Measurements from ENCODE around the gene DNAJB7.
"Not testable (repeated sequence)": the region's sequence is repeated elsewhere in the genome, so short reads cannot be mapped to it uniquely, and the experiment has no call there.

Gene DNAJB7

DNA sequence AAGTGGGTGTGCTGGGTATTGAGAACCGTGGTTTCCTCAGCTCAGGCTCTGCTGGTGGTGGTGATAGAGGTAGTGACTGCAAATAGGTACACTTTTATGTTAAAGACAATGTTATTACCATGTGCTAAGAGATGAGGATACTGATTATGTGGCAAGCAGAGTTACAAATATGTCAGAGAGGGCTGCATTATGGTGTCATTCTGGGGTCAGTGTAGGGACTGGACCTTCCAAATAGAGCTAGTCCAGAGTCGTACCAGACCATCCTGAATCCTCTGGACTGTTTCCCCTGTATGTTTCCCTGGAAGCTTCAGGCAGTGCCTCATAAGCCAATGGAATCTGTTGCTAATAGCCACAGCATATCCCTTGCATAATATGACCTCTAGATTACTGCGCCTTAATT lies at the start of gene DNAJB7:
Gene DNAJB7, minus strand, starts transcription at position 101 of the 400 bp plus-strand sequence. CDS start 119 bp downstream, outside the sequence.
- DNase-seq (ENCODE audit: low spot score): no peak

DNA sequence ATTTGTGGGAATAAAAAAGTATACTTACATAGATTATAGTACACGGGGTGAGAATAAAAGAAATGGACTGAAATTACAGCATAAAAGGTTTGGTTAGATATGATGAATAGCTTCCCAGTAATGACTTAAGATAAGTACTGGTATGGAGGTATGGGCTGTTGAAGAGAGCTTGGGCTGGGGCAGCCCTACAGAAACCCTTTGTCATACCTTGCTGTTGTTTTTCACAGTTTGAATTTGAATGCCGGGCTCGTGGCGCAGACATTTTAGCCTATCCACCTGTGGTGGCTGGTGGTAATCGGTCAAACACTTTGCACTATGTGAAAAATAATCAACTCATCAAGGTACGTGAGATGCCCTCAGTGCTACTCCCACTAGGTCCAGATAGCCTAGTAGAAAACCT lies 47.0 kb upstream of the DNAJB7 start:
- no peak for DNase-seq (ENCODE audit: low spot score)

DNA sequence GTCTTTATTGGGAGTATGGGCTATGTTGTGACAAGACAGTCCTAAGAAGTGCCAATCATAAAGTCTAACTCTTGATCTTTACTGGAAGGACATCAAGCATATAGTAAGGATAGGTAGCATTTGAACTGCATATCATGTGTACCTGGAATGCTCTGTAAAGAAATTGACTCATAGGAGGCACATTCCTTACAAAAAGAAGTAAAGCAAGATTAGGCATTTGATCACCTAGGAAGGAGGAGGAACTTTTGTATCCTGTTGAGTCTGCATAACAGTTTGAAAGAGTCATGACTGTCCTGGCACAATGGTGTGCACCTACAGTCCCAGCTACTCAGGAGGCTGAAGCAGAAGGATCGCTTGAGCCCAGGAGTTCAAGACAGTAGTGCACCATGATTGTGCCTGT lies 42.2 kb upstream of the DNAJB7 start:
- DNase-seq (ENCODE audit: low spot score): no peak

DNA sequence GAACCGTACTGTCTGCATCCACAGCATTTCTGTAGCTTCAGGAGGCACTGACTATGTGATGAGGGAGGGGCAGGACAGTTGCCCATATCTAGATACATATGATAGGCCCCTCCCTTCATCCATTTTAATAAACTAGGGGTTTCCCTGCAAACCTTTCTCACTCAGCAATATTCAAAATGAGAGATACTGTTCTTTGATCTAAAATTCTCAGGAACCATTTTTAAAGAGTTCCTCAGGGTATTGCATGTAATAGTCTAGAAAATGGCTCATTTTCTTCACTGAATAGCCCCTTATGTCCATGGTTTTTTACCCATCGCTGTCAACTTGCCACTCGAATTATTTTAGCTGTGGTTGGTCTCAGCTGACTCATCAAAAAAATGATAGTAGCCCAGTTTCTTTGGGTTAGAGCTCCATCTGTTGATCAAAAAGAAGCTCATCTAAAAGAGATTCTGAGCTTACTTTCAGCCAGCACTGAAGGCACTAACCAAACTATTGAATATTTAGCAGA lies 37.0 kb upstream of the DNAJB7 start:
- peak; percentile 89 for DNase-seq (ENCODE audit: low spot score)

DNA sequence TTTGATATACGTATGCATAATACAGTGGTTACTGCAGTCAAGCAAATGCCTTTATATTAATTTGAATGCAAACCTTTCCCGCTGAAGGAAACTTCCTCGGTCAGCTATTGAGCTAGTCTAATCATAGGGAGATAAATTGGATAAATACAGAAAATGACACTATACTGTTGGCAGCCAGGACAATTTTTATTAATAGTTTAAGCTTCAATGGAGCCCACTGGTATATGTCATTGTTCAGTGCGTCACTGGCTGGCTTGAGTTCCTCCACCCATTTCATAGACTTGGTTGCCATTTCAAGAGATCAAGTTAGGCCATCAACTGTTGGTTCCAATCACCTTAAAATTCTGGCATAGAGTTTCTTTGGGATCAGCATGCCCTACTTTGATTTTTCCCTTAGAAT lies 32.5 kb upstream of the DNAJB7 start:
- DNase-seq (ENCODE audit: low spot score): no peak

DNA sequence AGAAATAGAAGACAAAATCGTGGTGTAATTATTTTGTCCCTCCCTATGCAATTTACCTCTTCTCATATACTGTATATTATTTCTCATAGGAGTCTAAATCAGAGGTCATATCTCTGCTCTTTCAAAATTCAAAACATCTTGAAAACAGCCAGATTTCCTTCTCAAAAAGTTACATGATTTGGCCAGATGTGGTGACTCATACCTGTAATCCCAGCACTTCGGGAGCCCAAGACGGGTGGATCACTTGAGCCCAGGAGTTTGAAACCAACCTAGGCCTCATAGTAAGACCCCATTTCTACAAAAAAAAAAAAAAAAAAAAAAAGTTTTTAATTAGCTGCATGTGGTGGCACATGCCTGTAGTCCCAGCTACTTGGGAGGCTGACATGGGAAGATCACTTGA lies 29.0 kb upstream of the DNAJB7 start:
- no peak for DNase-seq (ENCODE audit: low spot score)

DNA sequence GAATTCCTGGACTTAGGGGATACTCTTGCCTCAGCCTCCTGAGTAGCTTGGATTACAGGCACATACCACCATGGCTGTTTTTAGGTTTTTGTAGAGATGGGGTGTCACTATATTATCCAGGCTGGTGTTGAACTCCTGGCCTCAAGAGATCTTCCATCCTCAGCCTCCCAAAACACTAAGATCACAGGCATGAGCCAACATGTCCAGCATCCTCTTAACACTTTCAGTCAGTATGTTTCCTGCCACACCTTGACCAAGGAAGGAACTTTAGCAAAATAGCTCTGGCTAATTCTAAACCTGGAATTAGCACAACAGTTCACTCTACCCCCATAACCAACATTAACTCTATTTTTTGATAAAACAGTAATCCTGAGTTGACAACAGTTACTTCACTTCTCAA lies 27.2 kb upstream of the DNAJB7 start:
- no peak for DNase-seq (ENCODE audit: low spot score)

DNA sequence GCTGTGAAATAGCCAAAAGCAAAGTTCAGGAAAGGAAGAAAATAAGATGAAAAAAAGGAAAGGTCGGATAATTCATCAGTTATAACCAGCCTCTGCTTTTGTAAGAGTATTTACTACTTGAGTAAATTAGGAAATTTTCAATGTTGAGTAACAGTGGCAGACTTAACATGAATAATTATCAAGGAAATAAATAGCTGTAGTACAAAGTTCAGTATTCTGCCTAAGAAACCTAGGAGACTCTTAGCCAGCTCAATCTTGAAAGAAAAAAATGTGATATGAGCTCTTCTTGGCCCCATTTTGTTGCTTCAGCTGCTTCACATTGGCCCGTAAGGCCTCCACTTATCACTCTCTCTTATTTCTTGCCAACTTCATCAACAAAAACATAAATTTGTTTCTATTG lies 17.0 kb upstream of the DNAJB7 start:
- DNase-seq (ENCODE audit: low spot score): no peak

DNA sequence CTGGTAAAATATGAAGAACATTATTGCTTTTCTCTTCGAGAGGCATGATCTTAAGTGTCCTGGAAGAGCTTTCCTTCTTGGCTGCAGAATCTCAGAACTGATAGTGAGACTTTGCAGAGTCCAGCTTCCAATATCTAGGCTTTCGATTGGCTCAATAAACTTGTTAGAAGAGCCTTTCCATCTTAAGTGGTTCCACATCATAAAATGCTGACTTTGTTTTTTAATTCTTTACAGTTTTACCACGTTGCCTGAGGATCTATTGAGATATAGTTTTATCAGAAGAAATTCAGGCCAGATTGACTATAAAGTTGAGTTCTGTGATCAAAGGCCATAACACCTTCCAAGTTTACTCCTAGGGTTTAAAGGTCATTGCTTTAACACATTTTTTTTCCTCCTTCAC lies 15.6 kb upstream of the DNAJB7 start:
- no peak for DNase-seq (ENCODE audit: low spot score)

DNA sequence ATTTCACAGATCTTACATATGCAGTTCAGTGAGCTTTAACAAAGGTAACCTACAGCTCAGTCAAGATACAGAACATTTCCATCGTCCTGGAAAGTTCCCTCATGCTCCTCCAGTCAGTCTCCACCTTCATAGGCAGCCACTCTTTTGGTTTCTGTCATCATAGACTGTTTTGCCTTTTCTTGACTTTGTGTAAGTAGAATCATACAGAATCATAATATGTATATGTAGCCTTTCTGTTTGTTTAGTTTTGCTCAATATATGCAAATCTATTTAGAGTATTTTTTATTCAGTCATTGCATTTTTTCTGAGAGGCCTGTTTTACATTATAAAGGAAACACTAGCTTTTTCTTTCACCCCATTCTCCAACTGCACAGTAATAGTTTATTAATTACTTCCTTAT lies 15.0 kb upstream of the DNAJB7 start:
- DNase-seq (ENCODE audit: low spot score): no peak

DNA sequence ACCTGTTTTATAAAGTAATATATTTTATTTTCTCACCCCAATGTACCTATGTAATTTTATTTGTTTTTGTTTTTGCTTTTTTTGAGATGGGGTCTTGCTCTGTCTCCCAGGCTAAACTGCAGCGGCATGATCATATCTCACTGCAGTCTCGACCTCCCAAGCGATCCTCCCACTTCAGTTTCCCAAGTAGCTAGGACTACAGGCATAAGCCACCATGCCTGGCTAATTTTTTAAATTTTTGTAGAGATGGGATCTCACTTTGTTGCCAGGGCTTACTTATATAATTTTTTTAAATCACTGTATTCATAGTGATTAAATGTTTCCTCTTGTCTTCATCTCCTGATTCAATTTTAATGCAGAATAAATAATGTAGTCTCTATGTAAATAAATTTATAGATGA lies 13.2 kb upstream of the DNAJB7 start:
- no peak for DNase-seq (ENCODE audit: low spot score)

DNA sequence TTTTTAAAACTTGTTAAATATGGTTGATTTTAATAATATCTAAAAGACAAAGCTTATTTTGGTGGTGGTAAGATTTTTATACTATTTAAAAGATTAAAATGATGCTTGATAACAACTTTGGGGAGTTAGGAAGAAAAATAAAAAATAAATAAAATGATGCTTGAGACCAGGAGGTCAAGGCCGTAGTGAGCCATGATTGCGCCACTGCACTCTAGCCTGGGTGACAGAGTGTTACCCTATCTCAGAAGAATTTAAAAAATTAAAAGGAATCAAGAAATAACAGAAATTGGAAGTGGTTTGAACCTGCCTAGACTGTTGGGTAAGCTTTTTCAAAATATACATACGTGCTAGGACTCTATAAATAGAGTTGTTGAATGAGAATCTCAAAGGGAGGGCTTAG lies 12.1 kb upstream of the DNAJB7 start:
- DNase-seq (ENCODE audit: low spot score): no peak

DNA sequence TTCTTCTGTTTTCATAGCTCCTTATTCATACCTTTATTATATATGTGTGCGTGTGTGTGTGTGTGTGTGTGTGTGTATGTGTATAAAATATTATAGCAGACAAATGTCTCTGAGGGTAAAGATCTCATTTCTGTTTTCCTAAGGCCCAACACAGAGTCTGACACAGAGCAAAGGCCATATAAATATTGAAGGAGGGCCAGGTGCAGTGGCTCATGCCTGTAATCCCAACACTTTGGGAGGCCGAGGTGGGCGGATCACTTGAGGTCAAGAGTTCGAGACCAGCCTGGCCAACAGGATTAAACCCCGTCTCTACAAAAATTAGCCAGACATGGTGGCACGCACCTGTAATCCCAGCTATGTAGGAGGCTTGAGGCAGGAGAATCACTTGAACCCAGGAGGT lies 6.5 kb upstream of the DNAJB7 start:
- DNase-seq (ENCODE audit: low spot score): not testable (repeated sequence)

DNA sequence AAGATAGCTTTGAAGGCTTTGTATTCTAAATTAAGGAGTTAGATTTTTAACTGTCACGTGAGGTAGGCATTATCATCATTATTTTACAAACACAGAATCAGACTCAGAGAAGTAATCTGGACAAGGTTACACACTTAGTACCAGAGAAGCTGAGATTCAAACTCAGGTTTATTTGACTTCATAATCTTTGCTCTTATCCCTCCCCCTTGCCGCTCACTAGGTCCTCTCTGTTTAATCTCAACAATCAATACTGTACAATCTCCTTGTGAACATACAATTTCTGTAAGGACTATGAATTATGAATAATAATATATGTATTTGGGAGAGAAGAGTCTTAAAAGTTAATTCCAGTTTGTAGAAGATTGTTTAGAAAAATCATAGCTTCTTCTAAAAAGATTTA lies 5.2 kb upstream of the DNAJB7 start:
- DNase-seq (ENCODE audit: low spot score): no peak

DNA sequence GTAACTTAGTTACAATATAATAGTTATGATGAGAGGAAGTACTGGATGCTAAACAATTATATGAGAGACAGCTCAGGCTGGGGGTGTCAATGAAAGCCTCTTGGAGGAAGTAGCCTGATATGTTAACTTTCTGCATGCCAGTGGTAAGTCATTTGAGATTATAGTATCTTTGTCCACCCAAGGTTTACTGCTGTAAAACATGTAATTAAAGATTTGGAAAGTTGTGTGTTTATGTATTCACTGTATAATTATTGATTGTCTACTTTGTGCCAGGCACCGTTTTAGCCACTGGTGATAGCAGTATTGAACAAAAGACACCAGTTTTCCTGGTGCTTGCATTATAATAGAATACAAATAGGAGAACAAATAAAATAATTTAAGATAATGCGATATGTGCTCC lies 624 bp upstream of the DNAJB7 start:
- DNase-seq (ENCODE audit: low spot score): no peak

DNA sequence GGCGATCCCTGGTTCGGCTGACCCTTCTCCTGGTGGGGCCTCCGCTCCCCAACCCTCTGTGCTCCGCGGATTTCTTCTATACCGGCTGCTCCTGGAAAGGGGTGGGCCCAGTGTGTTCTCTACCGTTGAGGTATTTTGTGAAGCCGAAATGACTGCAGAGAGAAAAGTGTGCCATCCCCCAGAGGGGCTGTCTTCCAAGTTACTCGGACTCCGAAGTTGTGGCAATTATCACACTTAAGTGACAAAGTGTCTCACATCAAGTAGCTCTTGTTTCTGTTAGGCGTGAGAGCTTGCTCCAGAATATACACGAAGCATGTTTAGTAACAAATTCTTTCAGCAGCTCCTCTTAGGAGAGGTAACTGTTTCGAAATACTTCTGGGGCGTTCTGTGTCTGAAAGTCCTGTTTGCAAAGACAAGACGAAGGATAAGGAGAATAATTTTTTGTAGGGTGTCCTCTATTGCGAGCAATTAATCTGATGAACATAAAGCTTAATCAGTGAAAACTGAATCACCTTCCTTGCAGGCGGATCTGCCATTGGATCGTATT lies 4.5 kb downstream of the DNAJB7 start:
- DNase-seq (ENCODE audit: low spot score): no peak

DNA sequence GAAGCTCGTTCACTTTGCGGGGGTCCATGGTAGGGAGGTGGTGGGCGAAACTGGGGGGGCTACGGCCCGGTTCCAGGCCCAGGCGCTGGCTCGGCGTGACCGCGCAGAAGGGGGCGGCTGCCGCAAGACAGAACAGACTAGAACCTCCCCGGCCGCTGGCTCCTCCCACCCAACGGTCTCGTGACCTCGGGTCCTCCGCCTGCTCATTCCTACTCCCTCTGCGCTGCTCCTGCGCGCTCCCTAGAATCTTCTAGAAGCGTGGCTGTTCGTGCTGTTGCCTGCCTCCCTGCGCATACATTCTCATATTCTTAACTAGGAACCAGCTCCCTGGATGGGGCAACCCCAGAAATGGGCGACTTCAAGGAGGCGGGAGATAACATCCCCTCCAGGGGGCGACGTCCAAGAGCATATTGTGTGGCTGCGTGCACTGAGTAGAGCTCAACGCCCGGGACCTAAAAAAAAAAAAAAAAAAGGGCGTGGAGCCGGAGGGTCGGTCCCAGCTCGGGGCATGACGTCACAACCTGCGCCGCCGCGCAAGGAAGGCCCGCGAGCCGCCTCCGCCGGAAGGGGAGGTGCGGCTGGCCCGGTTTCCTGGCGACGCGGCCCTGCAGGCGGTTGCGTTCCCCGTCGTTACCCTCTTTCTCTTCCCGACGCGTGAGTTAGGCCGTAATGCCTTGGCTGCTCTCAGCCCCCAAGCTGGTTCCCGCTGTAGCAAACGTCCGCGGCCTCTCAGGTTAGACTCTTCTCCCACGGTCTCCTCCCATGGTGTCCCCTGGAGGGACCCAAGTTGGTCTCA lies 5.2 kb downstream of the DNAJB7 start, which contains the start of the genes ST13 and XPNPEP3:
Gene ST13, minus strand, starts transcription at position 127 of the 796 bp plus-strand sequence. Its CDS starts 99 bp downstream, at position 28.
Gene XPNPEP3, plus strand, starts transcription at position 636 of the 796 bp plus-strand sequence. Its CDS starts 34 bp downstream, at position 670.
- DNase-seq (ENCODE audit: low spot score): peak; percentile 98

DNA sequence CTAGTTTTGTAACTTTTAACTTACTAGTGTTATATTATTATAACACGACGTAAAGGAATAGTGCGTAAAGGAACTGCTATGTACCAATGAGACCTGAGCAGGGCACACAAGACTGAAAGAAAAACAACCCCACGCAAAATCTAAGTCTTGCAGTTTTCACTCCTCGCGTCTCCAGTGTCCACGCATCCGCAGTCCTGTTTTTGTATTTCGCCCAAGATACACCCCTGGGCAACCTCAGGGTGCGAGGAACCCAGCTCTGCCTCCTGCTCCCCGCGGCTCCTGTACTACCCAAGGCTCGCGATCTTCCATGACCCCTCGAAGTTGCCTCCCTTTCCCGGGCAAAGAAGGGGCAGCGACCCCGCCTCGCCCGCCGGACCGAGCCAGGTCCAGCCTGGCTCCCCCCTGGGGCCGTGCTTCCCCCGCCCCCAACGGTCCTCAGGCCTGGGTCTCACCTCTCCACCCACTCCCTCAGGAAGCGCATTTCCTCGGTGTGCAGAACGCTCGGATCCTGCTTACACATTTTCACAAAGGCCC lies 5.9 kb downstream of the DNAJB7 start:
- no peak for DNase-seq (ENCODE audit: low spot score)

DNA sequence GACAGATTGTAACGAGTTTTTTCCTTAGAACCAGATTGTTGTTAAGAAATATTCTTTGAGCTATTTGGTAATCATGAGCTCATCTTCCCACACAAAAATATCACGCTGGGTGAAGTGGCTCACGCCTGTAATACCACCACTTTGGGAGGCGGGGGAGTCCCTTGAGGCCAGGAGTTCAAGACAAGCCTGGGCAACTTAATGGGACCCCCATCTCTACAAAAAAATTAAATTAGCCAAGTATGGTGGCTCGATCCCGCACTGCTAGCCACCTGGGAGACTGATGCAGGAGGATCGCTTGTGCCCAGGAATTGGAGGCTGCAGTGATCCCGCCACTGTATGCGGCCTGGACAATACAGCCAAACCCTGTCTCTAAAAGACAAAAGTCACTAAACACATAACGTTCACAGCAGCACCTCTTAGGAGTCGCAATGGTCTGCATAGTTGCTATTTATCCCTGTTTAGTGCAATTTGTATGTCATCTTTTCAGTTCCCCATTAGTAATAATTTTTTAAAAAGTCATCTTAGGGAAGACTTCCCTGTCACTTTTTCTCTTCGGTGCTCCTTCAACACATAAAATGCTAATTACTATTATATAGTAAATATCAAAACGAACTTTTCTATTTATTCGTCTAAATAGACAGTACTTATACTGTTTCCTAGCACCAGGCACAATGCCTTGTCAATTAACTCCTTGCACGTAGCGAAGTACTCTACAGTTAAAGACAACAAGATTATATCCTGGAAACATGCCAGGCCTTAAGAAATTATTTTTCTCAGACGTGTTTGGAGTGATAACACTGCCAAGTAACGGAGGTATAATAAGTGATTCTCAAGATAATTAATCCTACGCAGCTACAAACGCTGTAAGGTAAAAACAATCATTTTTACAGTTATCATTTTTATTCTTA lies 6.6 kb downstream of the DNAJB7 start:
- peak; percentile 86 for DNase-seq (ENCODE audit: low spot score)

DNA sequence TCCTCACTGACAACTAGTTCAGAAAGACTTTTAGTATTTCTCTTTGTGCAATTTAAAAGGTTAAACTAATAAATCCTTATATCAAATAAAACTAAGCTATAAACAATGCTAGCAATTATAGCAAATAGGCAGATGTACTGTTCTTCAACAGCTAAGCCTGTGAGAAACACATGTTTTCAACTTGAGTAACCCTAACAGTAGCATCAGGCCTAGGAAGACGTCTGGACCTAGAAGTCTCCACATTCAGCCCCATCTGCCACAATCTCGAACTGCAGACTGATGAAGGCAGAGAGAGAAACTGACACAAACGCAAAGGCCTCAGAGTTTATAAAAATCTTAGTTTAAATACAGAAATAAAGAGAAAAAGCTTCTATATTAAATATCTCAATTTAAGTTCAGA lies 8.0 kb downstream of the DNAJB7 start:
- DNase-seq (ENCODE audit: low spot score): peak; percentile 30

DNA sequence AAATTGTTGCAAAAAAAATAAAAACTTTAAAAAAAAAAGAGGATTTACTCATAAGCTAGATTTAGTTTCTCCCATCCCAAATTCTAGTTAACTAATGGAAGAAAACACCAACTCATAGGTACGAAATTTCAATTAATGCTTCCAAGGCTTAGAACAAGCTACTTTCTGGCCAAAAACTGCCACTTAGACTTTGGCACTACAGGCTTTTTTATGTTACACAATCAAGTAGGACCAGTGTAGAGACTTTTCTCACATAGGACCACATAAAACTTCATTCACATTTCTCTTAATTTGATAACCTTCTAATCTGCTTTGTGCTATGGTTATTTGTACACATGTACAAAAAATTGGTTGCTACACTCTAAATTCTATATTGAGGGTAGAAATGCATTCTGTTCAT lies 8.6 kb downstream of the DNAJB7 start:
- no peak for DNase-seq (ENCODE audit: low spot score)

DNA sequence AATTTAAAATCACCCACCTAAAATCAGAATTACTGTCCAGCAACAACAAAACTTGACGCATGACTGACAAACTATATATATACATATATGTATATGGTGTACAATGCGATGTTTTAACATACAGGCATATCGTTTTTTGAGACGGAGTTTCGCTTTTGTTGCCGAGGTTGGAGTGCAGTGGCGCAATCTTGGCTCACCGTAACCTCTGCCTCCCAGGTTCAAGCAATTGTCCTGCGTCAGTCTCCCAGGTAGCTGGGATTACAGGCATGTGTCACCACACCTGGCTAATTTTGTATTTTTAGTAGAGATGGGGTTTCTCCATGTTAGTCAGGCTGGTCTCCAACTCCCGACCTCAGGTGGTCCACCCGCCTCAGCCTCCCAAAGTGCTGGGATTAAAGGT lies 16.1 kb downstream of the DNAJB7 start:
- not testable (repeated sequence) for DNase-seq (ENCODE audit: low spot score)
